ENCODE results near the gene RFNG. TPM values are rescaled to one million over a fixed set of nuclear protein-coding genes. Genes with fewer than 3 reads are reported as not detected.

RFNG gene
- total RNA-seq, 1 donor from 2014 or later, result 35.8 TPM

- no peak for TF ChIP-seq CTCF (conservative IDR thresholded peaks at IDR 0.05; ENCODE audit: low read depth, low read length)
- H3K4me3 ChIP-seq (ENCODE audit: low read depth, low read length), result peak overlapping the region; percentile 91
- DNase-seq (ENCODE audit: low read depth), result no peak
These were observed 610 bp downstream of the RFNG start for GRCh38 chr17:82050761-82051641.

GRCh38 chr17:82050152-82050760, 1.4 kb downstream of the RFNG start:
- TF ChIP-seq CTCF (conservative IDR thresholded peaks at IDR 0.05; ENCODE audit: low read depth, low read length), result no peak
- peak overlapping the region; percentile 91 for H3K4me3 ChIP-seq (ENCODE audit: low read depth, low read length)
- no peak for DNase-seq (ENCODE audit: low read depth)

- DNase-seq (ENCODE audit: low read depth), result no peak
- TF ChIP-seq CTCF (conservative IDR thresholded peaks at IDR 0.05; ENCODE audit: low read depth, low read length), result no peak
These were observed 2.1 kb downstream of the RFNG start for GRCh38 chr17:82049521-82049971.

DNA sequence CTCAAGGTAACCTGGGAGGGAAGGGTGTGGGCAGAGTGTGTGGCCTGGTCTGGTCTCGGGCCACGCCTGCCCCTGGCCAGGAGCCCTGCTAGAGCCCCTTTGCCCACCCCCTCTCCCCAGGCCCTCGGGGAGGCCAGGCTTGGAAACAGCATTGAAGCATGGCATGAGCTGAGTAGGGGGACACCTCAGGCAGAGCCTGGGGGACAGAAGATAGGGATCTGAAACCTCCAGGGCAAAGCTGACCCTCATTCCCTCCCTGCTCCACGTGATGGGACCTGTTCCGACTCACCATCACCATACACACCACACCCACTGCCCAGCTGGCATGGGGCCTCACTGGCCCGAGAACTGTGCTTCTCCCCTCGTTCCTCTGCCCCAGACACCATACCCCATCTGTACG, 2.5 kb downstream of the RFNG start:
- H3K4me3 ChIP-seq (ENCODE audit: low read depth, low read length), result no peak overlapping the region
- DNase-seq (ENCODE audit: low read depth), result no peak
- TF ChIP-seq CTCF (conservative IDR thresholded peaks at IDR 0.05; ENCODE audit: low read depth, low read length), result no peak

More at GRCh38 chr17:82049521-82049971, 2.1 kb downstream of the RFNG start:
- no peak overlapping the region for H3K4me3 ChIP-seq (ENCODE audit: low read depth, low read length)

GRCh38 chr17:82048571-82048971, 3.0 kb downstream of the RFNG start:
- no peak for DNase-seq (ENCODE audit: low read depth)
- H3K4me3 ChIP-seq (ENCODE audit: low read depth, low read length), result no peak overlapping the region
- no peak for TF ChIP-seq CTCF (conservative IDR thresholded peaks at IDR 0.05; ENCODE audit: low read depth, low read length)

- no peak for TF ChIP-seq CTCF (conservative IDR thresholded peaks at IDR 0.05; ENCODE audit: low read depth, low read length)
- DNase-seq (ENCODE audit: low read depth), result no peak
- H3K4me3 ChIP-seq (ENCODE audit: low read depth, low read length), result no peak overlapping the region
These were observed 3.6 kb downstream of the RFNG start for GRCh38 chr17:82047914-82048570.

All from epithelial cell of proximal tubule (primary cell).